Endodermal cell (in vitro differentiated cells): ENCODE results near the gene ANKRD23. TPM values are rescaled to one million over a fixed set of nuclear protein-coding genes. Genes with fewer than 3 reads are reported as not detected.

Experiments
- DNase-seq: peaks from one replicate; pipeline ENCODE4 v3.0.0-alpha.2; 2017
- H3K27ac ChIP-seq: 2 replicates; pipeline ENCODE4 v1.5.1; 2013; ENCODE audit warnings: mild to moderate bottlenecking, low read depth, low read length, moderate library complexity
- H3K27me3 ChIP-seq: 2 replicates; pipeline ENCODE4 v1.6.1; 2013; ENCODE audit warnings: mild to moderate bottlenecking, low read length, moderate library complexity; ENCODE audit not compliant: insufficient read depth, control insufficient read depth, poor library complexity, severe bottlenecking
- H3K36me3 ChIP-seq: 2 replicates; pipeline ENCODE4 v1.7.0; 2013; ENCODE audit warnings: mild to moderate bottlenecking, low read length, moderate library complexity; ENCODE audit not compliant: control insufficient read depth, insufficient read depth
- H3K4me1 ChIP-seq: one replicate; pipeline ENCODE4 v1.7.0; 2013; ENCODE audit warnings: low read length; ENCODE audit not compliant: control insufficient read depth, insufficient read depth
- H3K4me3 ChIP-seq: 2 replicates; pipeline ENCODE4 v1.5.1; 2013; ENCODE audit warnings: mild to moderate bottlenecking, low read length, moderate library complexity
- H3K9ac ChIP-seq: 2 replicates; pipeline ENCODE4 v1.6.1; 2013; ENCODE audit warnings: mild to moderate bottlenecking, low read length, moderate library complexity; ENCODE audit not compliant: poor library complexity, severe bottlenecking; ENCODE audit errors: extremely low read depth
- H3K9me3 ChIP-seq: 2 replicates; pipeline ENCODE4 v1.6.1; 2013; ENCODE audit warnings: mild to moderate bottlenecking, low read length, moderate library complexity; ENCODE audit not compliant: control insufficient read depth
- H3K27ac Mint-ChIP-seq: 2 replicates; pipeline ENCODE4 v1.8.0; 2020; ENCODE audit warnings: mixed read lengths
- H3K27me3 Mint-ChIP-seq: 2 replicates; pipeline ENCODE4 v1.8.0; 2021; ENCODE audit warnings: mild to moderate bottlenecking, mixed read lengths; ENCODE audit not compliant: insufficient read depth
- H3K36me3 Mint-ChIP-seq: 2 replicates; pipeline ENCODE4 v1.8.0; 2020; ENCODE audit warnings: low read depth, mixed read lengths
- H3K4me1 Mint-ChIP-seq: 2 replicates; pipeline ENCODE4 v1.8.0; 2020; ENCODE audit warnings: mixed read lengths
- H3K4me3 Mint-ChIP-seq: 2 replicates; pipeline ENCODE4 v1.8.0; 2020; ENCODE audit warnings: mild to moderate bottlenecking, moderate library complexity, mixed read lengths
- H3K9me3 Mint-ChIP-seq: 2 replicates; pipeline ENCODE4 v1.8.0; 2020; ENCODE audit warnings: mild to moderate bottlenecking, mixed read lengths
- CTCF ChIP-seq: fragments of 200-600 bp; sonication (generic); conservative IDR thresholded peaks from 2 replicates; pipeline ENCODE4 v1.5.0; 2021; ENCODE audit warnings: antibody characterized with exemption, mild to moderate bottlenecking
- whole genome bisulfite sequencing, 2 experiments: methylation state at CpG; one replicate each; pipeline versions ENCODE4 v1.1.5 to v1.1.7; 2013; ENCODE audit warnings: missing lambda C conversion rate in 2 of 2, mixed read lengths in 1 of 2; ENCODE audit not compliant: insufficient coverage in 1 of 2, insufficient read length in 1 of 2; 5-methylcytosine and 5-hydroxymethylcytosine counted together
- total RNA-seq, 2 donors: library from RNA; stranded (reverse); fragmentation: NEBNext Ultra II Directional in 1 of 2; extraction: Animal tissue kit (Norgen Biotek cat#: 25700) in 1 of 2; gene quantifications; 2 replicates in 1 of 2; 3 replicates in 1 of 2; pipeline ENCODE4 v1.2.1, GENCODE V29; 2021

Gene ANKRD23
- total RNA-seq, 2 donors from 2014 or later = 2.6 to 3.6 TPM

- H3K9ac ChIP-seq = no peak overlapping the region
- Mint-ChIP-seq H3K9me3 (no peaks in the 10 kb centered on the region), H3K4me3 (no peak overlapping the region), H3K36me3 (peaks cover 26% of the 10 kb centered on the region), H3K27ac (no peak overlapping the region), H3K4me1 (peaks cover 8% of the 10 kb centered on the region), H3K27me3 (no peaks in the 10 kb centered on the region)
- no peaks in the 10 kb centered on the region for H3K27me3 ChIP-seq
- TF ChIP-seq CTCF = no peak
- H3K9me3 ChIP-seq = no peaks in the 10 kb centered on the region
- WGBS, 2 experiments = 95 to 97% methylated on average over 8 to 15 of the region's 15 CpGs
- H3K4me1 ChIP-seq = no peaks in the 10 kb centered on the region
- H3K36me3 ChIP-seq = peaks cover 39% of the 10 kb centered on the region
- H3K27ac ChIP-seq = no peak overlapping the region
- no peak overlapping the region for H3K4me3 ChIP-seq
- DNase-seq = no peak
Measured at GRCh38 chr2:96853321-96853720, 9.5 kb upstream of the ANKRD23 start.

GRCh38 chr2:96852667-96853066, 8.8 kb upstream of the ANKRD23 start:
- 90 to 98% methylated on average over 5 to 6 of the region's 6 CpGs for WGBS, 2 experiments
- TF ChIP-seq CTCF = no peak
- peaks cover 31% of the 10 kb centered on the region for H3K36me3 Mint-ChIP-seq
- Histone ChIP-seq H3K9me3 (no peaks in the 10 kb centered on the region), H3K9ac (no peak overlapping the region), H3K36me3 (peaks cover 44% of the 10 kb centered on the region), H3K27me3 (no peaks in the 10 kb centered on the region), H3K4me1 (no peaks in the 10 kb centered on the region), H3K4me3 (no peak overlapping the region), H3K27ac (no peak overlapping the region)
- H3K9me3 Mint-ChIP-seq = no peaks in the 10 kb centered on the region
- H3K4me3 Mint-ChIP-seq = no peak overlapping the region
- DNase-seq = no peak
- H3K27ac Mint-ChIP-seq = no peak overlapping the region
- H3K27me3 Mint-ChIP-seq = no peaks in the 10 kb centered on the region
- peaks cover 8% of the 10 kb centered on the region for H3K4me1 Mint-ChIP-seq

- Histone ChIP-seq H3K27me3 (no peaks in the 10 kb centered on the region), H3K9ac (no peak overlapping the region), H3K9me3 (no peaks in the 10 kb centered on the region), H3K4me1 (no peaks in the 10 kb centered on the region), H3K27ac (no peak overlapping the region), H3K36me3 (peaks cover 40% of the 10 kb centered on the region), H3K4me3 (no peak overlapping the region)
- H3K9me3 Mint-ChIP-seq = no peaks in the 10 kb centered on the region
- no peaks in the 10 kb centered on the region for H3K27me3 Mint-ChIP-seq
- H3K4me3 Mint-ChIP-seq = no peak overlapping the region
- WGBS, 2 experiments = 94 to 97% methylated on average over 4 to 9 of the region's 9 CpGs
- peak; percentile 41 for DNase-seq
- H3K36me3 Mint-ChIP-seq = peaks cover 39% of the 10 kb centered on the region
- no peaks in the 10 kb centered on the region for H3K4me1 Mint-ChIP-seq
- H3K27ac Mint-ChIP-seq = no peak overlapping the region
- no peak for TF ChIP-seq CTCF
Measured at GRCh38 chr2:96848264-96848663, 4.4 kb upstream of the ANKRD23 start.
